ENCODE results near the gene MXRA8.

The MXRA8 gene

DNA sequence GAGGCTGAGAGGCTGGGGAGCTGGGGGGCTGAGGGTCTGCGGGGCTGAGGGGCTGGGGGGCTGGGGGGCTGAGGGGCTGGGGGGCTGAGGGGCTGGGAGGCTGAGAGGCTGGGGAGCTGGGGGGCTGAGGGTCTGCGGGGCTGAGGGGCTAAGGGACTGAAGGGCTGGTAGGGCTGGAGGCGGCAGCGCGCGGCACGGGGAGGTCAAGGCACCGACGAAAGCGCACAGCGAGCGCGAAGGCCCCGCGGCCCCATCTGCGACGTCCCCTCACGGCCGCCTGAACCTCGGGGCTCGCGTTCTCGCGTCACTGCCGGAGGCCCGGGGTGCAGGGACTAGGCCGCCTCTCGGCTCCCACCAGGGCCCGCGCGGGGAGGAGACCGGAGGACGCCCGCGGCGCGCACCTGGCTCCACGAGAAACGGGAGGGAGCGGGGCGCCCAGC is 34.3 kb downstream of the MXRA8 start:
- TF ChIP-seq, protein P1, sequence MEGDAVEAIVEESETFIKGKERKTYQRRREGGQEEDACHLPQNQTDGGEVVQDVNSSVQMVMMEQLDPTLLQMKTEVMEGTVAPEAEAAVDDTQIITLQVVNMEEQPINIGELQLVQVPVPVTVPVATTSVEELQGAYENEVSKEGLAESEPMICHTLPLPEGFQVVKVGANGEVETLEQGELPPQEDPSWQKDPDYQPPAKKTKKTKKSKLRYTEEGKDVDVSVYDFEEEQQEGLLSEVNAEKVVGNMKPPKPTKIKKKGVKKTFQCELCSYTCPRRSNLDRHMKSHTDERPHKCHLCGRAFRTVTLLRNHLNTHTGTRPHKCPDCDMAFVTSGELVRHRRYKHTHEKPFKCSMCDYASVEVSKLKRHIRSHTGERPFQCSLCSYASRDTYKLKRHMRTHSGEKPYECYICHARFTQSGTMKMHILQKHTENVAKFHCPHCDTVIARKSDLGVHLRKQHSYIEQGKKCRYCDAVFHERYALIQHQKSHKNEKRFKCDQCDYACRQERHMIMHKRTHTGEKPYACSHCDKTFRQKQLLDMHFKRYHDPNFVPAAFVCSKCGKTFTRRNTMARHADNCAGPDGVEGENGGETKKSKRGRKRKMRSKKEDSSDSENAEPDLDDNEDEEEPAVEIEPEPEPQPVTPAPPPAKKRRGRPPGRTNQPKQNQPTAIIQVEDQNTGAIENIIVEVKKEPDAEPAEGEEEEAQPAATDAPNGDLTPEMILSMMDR (IDR thresholded peaks at IDR 0.05; ENCODE audit: low read depth, low read length, missing control alignments) = no peak
- no peak for DNase-seq (ENCODE audit: low read depth)
- H3K4me3 ChIP-seq (ENCODE audit: low read depth, low read length) = peak overlapping the region; percentile 97

DNA sequence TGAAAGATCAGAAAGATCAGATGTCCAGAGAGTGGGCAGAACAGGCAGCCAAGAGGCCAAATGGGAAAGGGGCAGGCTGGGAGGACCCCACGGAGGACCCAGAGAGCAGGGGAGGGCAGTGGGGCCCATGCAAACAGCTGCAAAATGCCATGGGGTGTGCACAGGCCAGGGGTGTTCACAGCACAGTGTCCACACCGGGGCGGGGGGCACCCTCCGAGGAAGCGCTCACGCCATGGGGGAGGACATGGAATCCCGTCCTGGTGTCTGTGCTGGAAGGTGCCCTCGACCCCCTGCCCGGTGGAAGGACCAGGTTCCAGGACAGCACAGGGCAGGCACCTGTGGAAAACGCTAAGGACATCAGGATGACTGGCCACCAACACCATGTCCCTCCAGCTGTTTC is 35.4 kb downstream of the MXRA8 start:
- DNase-seq (ENCODE audit: low read depth) = no peak
- peak overlapping the region; percentile 43; the same call in 1 of the 2 replicates for H3K4me3 ChIP-seq (ENCODE audit: low read depth, low read length)
- TF ChIP-seq, protein P1 (IDR thresholded peaks at IDR 0.05; ENCODE audit: low read depth, low read length, missing control alignments) = no peak

DNA sequence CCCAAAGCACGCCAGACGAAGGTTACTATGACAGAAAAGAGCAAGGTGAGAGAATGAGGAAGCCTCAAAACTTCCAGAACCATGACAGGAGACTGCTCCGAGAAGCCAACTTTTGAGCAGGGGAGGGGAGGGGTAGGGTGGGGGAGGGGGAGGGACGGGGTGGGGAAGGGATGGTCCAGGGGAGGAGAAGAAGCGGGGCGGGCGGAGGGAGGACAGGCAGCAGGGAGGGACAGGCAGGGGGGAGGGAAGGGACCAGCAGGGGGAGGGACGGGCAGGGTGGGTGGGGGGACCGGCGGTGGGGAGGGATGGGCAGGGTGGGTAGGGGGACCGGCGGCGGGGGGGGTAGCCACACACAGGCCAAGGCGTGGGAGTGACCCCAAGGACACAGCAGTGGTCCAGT is 35.9 kb downstream of the MXRA8 start:
- TF ChIP-seq, protein P1 (IDR thresholded peaks at IDR 0.05; ENCODE audit: low read depth, low read length, missing control alignments) = no peak
- no peak overlapping the region for H3K4me3 ChIP-seq (ENCODE audit: low read depth, low read length)
- DNase-seq (ENCODE audit: low read depth) = no peak

DNA sequence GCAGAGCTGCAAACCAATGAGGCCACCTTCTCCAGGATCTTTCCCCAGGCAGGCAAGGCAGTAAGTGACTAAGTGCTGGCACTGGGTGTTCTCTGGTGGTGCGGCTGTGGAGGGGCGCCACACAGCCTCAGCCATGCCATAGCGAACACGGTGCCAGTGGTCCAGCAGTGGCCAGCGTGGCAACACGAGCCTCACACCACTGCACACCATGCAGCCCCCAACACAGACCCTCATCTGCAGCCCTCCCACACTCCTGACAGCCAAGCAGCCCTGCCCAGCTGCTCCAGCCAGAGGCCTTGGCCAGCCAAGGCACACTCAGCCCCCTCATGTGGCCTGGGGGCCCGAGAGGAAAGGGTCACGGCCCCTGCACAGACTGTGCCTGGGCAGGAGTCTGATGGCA is 36.9 kb downstream of the MXRA8 start:
- no peak overlapping the region for H3K4me3 ChIP-seq (ENCODE audit: low read depth, low read length)
- TF ChIP-seq, protein P1 (IDR thresholded peaks at IDR 0.05; ENCODE audit: low read depth, low read length, missing control alignments) = no peak
- no peak for DNase-seq (ENCODE audit: low read depth)

DNA sequence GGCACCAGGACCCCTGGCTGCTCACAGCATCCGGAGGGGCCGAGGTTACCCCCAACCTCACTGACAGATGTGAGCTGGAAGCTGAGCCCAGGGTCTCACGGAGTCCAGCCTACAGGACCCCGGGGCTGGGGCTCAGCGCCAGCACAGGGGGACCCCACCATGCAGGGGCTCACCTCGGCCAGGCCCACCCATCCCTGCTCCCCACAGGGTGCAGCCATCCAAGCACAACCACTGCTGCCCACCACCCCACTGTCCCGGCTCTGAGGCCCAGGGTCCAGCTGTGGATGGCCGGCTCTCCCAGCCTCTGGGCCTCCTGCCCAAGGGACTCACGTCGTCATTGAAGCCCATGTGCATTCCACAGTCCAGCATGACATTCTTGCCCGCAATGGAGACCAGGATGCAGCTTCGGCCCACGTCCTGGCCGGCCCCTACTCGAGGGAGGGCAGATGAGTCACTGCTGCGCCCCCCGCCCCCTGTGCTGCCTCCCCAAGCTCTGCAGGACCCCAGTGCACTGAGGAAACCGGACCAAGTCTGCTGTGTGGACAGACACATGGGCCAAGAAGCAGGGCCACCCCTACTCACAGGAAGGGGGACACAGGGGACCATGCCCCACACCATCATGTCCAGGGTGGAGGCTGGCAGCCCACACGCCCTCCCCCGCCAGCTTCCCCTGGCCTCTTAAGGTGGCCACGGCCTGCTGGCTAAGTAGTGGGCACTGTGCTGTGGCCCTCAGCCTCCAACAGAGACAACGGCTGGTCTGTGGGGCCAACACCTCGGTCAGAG is 37.5 kb downstream of the MXRA8 start:
- no peak for DNase-seq (ENCODE audit: low read depth)
- TF ChIP-seq, protein P1 (IDR thresholded peaks at IDR 0.05; ENCODE audit: low read depth, low read length, missing control alignments) = no peak
- no peak overlapping the region for H3K4me3 ChIP-seq (ENCODE audit: low read depth, low read length)

DNA sequence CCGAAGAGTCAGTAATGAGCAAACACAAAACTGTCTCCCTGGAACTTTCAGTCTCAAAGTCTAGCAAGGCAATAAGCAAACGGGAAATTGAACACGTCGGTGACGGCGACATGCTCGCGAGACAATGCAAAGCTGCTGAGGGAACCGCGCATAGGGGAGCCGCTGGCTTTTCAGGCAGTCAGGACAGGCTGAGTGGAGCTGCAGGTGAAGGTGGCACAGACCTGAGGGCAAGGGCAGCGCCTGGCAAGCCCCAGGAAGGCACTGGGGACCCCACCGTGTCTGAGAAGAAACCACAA is 38.8 kb downstream of the MXRA8 start:
- no peak for DNase-seq (ENCODE audit: low read depth)
- TF ChIP-seq, protein P1 (IDR thresholded peaks at IDR 0.05; ENCODE audit: low read depth, low read length, missing control alignments) = no peak
- no peak overlapping the region for H3K4me3 ChIP-seq (ENCODE audit: low read depth, low read length)
